ENCODE data around the gene RAPGEF1.

Gene RAPGEF1

DNA sequence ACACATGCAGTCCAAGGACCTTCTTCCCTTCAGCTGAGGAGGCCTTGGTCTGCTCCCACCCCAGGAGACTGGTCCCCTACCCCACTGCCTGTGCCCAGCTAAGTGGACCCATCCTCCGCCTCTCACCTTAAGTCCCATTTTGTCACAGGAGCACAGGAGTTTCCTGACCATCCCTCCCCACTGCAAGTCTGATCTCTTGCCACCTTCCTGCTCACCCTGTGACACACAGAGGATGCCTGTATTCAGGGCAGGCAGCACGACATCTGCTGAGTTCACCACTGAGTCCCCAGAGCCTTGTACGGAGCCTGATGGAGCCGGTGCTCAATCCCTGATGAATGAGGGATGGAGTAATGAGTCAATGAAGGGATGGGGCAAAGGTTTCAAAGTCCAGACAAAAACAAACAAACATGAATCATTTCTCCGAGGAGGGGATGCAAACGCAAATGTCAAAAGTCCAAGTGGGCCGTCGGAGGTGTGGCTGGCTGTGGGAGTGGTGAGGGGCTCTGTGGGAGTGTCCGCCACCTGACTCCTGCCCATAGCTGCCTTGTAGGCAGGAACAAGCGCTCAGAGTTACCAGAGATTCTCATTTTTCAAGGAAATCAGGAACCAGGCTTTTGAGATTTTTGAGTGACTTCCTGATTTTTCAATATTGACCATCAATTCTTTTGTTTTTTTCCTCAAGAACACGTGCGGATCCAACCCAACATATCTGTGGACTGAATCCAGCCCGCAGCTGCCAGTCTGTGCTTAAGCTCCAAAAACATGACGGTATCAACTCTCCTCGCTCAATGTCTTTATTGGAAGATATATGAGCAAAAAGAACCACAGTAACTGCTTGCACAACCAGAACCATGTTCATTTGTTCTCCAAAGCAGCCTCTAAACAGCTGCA is 4.4 kb downstream of the RAPGEF1 start:
- H3K27ac ChIP-seq (ENCODE audit: extremely low read depth, low read depth, low read length), result peak overlapping the region; percentile 36; the same call in 1 of the 2 replicates
- H3K36me3 ChIP-seq (ENCODE audit: control insufficient read depth in 2 of 2, insufficient read depth in 1 of 2, low read length in 2 of 2), result no peaks in the 10 kb centered on the region
- POLR2A ChIA-PET, result no interaction called here
- no peak overlapping the region for H3K4me3 ChIP-seq (ENCODE audit: low read depth, low read length)
- H3K9me3 ChIP-seq (ENCODE audit: control insufficient read depth, insufficient read depth, low read depth, low read length), result no peaks in the 10 kb centered on the region
- peaks cover 37% of the 10 kb centered on the region for H3K4me1 ChIP-seq (ENCODE audit: control insufficient read depth, insufficient read depth, low read length)
- CTCF ChIA-PET, result interaction anchor here (0.7 to 1.6 kb wide), 7 partner anchors 9 to 423 kb away, joined by 3 to 5 read pairs (median 4); no protein-coding TSS in a partner anchor
- no peak for TF ChIP-seq ZNF664 (tag by site-specific recombination; IDR thresholded peaks at IDR 0.05)
- no peak for TF ChIP-seq ZNF169 (tag by site-specific recombination; IDR thresholded peaks at IDR 0.05)
- TF ChIP-seq YY2 (tag by site-specific recombination; IDR thresholded peaks at IDR 0.05), result no peak
- TF ChIP-seq ZNF10 (tag by site-specific recombination; IDR thresholded peaks at IDR 0.05), result 0 out of 2 replicates have a peak, but pooled peaks have one; percentile 25
- TF ChIP-seq ZNF239 (tag by site-specific recombination; IDR thresholded peaks at IDR 0.05), result no peak
- TF ChIP-seq ZNF19 (tag by site-specific recombination; IDR thresholded peaks at IDR 0.05; ENCODE audit: low read depth), result no peak
- no peak for TF ChIP-seq ZNF202 (tag by site-specific recombination; IDR thresholded peaks at IDR 0.05; ENCODE audit: borderline replicate concordance)
- TF ChIP-seq, protein P1, sequence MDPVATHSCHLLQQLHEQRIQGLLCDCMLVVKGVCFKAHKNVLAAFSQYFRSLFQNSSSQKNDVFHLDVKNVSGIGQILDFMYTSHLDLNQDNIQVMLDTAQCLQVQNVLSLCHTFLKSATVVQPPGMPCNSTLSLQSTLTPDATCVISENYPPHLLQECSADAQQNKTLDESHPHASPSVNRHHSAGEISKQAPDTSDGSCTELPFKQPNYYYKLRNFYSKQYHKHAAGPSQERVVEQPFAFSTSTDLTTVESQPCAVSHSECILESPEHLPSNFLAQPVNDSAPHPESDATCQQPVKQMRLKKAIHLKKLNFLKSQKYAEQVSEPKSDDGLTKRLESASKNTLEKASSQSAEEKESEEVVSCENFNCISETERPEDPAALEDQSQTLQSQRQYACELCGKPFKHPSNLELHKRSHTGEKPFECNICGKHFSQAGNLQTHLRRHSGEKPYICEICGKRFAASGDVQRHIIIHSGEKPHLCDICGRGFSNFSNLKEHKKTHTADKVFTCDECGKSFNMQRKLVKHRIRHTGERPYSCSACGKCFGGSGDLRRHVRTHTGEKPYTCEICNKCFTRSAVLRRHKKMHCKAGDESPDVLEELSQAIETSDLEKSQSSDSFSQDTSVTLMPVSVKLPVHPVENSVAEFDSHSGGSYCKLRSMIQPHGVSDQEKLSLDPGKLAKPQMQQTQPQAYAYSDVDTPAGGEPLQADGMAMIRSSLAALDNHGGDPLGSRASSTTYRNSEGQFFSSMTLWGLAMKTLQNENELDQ (tag by site-specific recombination; IDR thresholded peaks at IDR 0.05; ENCODE audit: low read depth), result no peak
- no peak for TF ChIP-seq KLF10 (tag by site-specific recombination; IDR thresholded peaks at IDR 0.05)
- TF ChIP-seq ZNF366 (tag by site-specific recombination; conservative IDR thresholded peaks at IDR 0.05), result no peak
- peak; percentile 23; the same call in 1 of the 2 replicates for TF ChIP-seq SP7 (tag by site-specific recombination; IDR thresholded peaks at IDR 0.05)
- TF ChIP-seq, protein P2, sequence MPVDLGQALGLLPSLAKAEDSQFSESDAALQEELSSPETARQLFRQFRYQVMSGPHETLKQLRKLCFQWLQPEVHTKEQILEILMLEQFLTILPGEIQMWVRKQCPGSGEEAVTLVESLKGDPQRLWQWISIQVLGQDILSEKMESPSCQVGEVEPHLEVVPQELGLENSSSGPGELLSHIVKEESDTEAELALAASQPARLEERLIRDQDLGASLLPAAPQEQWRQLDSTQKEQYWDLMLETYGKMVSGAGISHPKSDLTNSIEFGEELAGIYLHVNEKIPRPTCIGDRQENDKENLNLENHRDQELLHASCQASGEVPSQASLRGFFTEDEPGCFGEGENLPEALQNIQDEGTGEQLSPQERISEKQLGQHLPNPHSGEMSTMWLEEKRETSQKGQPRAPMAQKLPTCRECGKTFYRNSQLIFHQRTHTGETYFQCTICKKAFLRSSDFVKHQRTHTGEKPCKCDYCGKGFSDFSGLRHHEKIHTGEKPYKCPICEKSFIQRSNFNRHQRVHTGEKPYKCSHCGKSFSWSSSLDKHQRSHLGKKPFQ (tag by site-specific recombination; IDR thresholded peaks at IDR 0.05), result no peak
- TF ChIP-seq ZNF433 (tag by site-specific recombination; IDR thresholded peaks at IDR 0.05; ENCODE audit: low read depth), result no peak
- TF ChIP-seq ZNF354C (tag by site-specific recombination; IDR thresholded peaks at IDR 0.05; ENCODE audit: borderline replicate concordance, low read depth), result no peak
- TF ChIP-seq ZFP69B (tag by site-specific recombination; IDR thresholded peaks at IDR 0.05), result no peak
- TF ChIP-seq, protein P3, sequence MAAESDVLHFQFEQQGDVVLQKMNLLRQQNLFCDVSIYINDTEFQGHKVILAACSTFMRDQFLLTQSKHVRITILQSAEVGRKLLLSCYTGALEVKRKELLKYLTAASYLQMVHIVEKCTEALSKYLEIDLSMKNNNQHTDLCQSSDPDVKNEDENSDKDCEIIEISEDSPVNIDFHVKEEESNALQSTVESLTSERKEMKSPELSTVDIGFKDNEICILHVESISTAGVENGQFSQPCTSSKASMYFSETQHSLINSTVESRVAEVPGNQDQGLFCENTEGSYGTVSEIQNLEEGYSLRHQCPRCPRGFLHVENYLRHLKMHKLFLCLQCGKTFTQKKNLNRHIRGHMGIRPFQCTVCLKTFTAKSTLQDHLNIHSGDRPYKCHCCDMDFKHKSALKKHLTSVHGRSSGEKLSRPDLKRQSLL (tag by site-specific recombination; IDR thresholded peaks at IDR 0.05), result peak; percentile 95
- no peak for TF ChIP-seq ZNF394 (tag by site-specific recombination; IDR thresholded peaks at IDR 0.05; ENCODE audit: borderline replicate concordance)
- no peak for TF ChIP-seq ZNF2 (tag by site-specific recombination; IDR thresholded peaks at IDR 0.05)
- TF ChIP-seq ZNF175 (tag by site-specific recombination; IDR thresholded peaks at IDR 0.05), result no peak
- no peak for TF ChIP-seq KLF7 (tag by site-specific recombination; IDR thresholded peaks at IDR 0.05; ENCODE audit: borderline replicate concordance)
- no peak for TF ChIP-seq ZBTB1 (tag by site-specific recombination; IDR thresholded peaks at IDR 0.05)
- TF ChIP-seq ZFP3 (tag by site-specific recombination; IDR thresholded peaks at IDR 0.05; ENCODE audit: low read depth), result no peak
- TF ChIP-seq EGR2 (tag by site-specific recombination; IDR thresholded peaks at IDR 0.05; ENCODE audit: low read depth), result peak; percentile 61; the same call in 1 of the 2 replicates
- TF ChIP-seq ZNF701 (tag by site-specific recombination; IDR thresholded peaks at IDR 0.05), result no peak
- TF ChIP-seq, protein P4, sequence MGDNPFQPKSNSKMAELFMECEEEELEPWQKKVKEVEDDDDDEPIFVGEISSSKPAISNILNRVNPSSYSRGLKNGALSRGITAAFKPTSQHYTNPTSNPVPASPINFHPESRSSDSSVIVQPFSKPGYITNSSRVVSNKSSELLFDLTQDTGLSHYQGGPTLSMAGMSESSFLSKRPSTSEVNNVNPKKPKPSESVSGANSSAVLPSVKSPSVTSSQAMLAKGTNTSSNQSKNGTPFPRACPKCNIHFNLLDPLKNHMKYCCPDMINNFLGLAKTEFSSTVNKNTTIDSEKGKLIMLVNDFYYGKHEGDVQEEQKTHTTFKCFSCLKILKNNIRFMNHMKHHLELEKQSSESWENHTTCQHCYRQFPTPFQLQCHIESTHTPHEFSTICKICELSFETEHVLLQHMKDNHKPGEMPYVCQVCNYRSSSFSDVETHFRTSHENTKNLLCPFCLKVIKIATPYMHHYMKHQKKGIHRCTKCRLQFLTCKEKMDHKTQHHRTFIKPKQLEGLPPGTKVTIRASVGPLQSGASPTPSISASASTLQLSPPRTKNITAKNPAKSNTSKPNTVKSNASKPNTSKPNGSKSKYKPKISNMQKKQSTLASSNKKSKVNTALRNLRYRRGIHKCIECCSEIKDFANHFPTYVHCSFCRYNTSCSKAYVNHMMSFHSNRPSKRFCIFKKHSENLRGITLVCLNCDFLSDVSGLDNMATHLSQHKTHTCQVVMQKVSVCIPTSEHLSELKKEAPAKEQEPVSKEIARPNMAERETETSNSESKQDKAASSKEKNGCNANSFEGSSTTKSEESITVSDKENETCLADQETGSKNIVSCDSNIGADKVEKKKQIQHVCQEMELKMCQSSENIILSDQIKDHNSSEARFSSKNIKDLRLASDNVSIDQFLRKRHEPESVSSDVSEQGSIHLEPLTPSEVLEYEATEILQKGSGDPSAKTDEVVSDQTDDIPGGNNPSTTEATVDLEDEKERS (tag by site-specific recombination; IDR thresholded peaks at IDR 0.05), result no peak
- no peak for TF ChIP-seq FEZF1 (tag by site-specific recombination; IDR thresholded peaks at IDR 0.05)
- no peak for TF ChIP-seq ZNF223 (tag by site-specific recombination; IDR thresholded peaks at IDR 0.05)
- TF ChIP-seq, protein P5, sequence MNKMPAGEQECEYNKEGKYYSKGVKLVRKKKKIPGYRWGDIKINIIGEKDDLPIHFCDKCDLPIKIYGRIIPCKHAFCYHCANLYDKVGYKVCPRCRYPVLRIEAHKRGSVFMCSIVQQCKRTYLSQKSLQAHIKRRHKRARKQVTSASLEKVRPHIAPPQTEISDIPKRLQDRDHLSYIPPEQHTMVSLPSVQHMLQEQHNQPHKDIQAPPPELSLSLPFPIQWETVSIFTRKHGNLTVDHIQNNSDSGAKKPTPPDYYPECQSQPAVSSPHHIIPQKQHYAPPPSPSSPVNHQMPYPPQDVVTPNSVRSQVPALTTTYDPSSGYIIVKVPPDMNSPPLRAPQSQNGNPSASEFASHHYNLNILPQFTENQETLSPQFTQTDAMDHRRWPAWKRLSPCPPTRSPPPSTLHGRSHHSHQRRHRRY (tag by site-specific recombination; IDR thresholded peaks at IDR 0.05), result no peak
- no peak for TF ChIP-seq ZBTB48 (tag by site-specific recombination; IDR thresholded peaks at IDR 0.05)
